ENCODE measurements around the gene NRDE2.

DNA sequence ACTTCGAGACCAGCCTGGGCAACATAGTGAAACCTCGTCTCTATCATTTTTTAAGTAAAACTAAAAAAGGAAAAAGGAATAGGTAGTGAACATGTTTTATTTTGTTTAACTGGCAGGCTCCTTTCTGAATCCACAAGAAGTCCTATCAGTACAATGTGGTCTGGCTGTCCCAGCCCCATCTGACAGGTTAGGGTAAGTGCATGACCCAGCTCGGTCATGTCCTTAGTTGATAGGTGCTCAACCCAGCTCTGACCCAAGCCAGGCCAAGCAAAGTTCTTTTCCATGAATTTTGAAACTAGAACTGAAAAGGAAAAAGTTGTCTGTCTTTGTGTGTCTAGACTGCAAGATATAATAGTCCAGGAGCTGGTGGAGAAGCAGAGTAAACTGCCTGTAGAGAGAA is 4.7 kb upstream of the NRDE2 start:
- TF ChIP-seq SP1 (IDR thresholded peaks at IDR 0.05) (no peak), MAX (IDR thresholded peaks at IDR 0.05) (no peak), TAF1 (conservative IDR thresholded peaks at IDR 0.05) (no peak), RAD21 (IDR thresholded peaks at IDR 0.05) (no peak), REST (IDR thresholded peaks at IDR 0.05) (no peak), YY1 (IDR thresholded peaks at IDR 0.05) (no peak), EGR1 (IDR thresholded peaks at IDR 0.05; ENCODE audit: low read depth in 2 of 2) (no peak), ZBTB33 (IDR thresholded peaks at IDR 0.05) (no peak)
- TF ChIP-seq, protein P1, sequence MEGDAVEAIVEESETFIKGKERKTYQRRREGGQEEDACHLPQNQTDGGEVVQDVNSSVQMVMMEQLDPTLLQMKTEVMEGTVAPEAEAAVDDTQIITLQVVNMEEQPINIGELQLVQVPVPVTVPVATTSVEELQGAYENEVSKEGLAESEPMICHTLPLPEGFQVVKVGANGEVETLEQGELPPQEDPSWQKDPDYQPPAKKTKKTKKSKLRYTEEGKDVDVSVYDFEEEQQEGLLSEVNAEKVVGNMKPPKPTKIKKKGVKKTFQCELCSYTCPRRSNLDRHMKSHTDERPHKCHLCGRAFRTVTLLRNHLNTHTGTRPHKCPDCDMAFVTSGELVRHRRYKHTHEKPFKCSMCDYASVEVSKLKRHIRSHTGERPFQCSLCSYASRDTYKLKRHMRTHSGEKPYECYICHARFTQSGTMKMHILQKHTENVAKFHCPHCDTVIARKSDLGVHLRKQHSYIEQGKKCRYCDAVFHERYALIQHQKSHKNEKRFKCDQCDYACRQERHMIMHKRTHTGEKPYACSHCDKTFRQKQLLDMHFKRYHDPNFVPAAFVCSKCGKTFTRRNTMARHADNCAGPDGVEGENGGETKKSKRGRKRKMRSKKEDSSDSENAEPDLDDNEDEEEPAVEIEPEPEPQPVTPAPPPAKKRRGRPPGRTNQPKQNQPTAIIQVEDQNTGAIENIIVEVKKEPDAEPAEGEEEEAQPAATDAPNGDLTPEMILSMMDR (IDR thresholded peaks at IDR 0.05; ENCODE audit: low read depth, low read length, missing input control) = no peak
